C4-2B (cell line): Measurements from ENCODE around the gene METTL21C.

Experiments used
- H3K27ac ChIP-seq: fragments of 450-650 bp; 2 replicates; pipeline ENCODE4 v1.5.1; 2017
- CTCF ChIP-seq: fragments of 450-650 bp; conservative IDR thresholded peaks from 2 replicates; pipeline ENCODE4 v1.5.1; 2017; ENCODE audit warnings: mild to moderate bottlenecking
- ZFX ChIP-seq: fragments of 450-650 bp; IDR thresholded peaks from 2 replicates; pipeline ENCODE4 v1.6.1; 2017

METTL21C gene

GRCh38 chr13:102698649-102698980, 3.8 kb upstream of the METTL21C start:
- TF ChIP-seq CTCF, result no peak
- no peak for TF ChIP-seq ZFX
- no peak overlapping the region for H3K27ac ChIP-seq

GRCh38 chr13:102697929-102698648, 3.2 kb upstream of the METTL21C start:
- H3K27ac ChIP-seq, result no peak overlapping the region
- TF ChIP-seq ZFX (no peak), CTCF (no peak)

GRCh38 chr13:102697264-102697663, 2.4 kb upstream of the METTL21C start:
- TF ChIP-seq CTCF, result no peak
- no peak overlapping the region for H3K27ac ChIP-seq

- no peak overlapping the region for H3K27ac ChIP-seq
- TF ChIP-seq CTCF (no peak), ZFX (no peak)
Measured at GRCh38 chr13:102696465-102696864, 1.6 kb upstream of the METTL21C start.

- TF ChIP-seq ZFX (no peak), CTCF (no peak)
Measured at GRCh38 chr13:102693776-102694175, 1.1 kb downstream of the METTL21C start.

GRCh38 chr13:102693250-102693649, 1.6 kb downstream of the METTL21C start:
- no peak overlapping the region for H3K27ac ChIP-seq
- TF ChIP-seq ZFX (no peak), CTCF (no peak)

More at GRCh38 chr13:102693776-102694175, 1.1 kb downstream of the METTL21C start:
- no peak overlapping the region for H3K27ac ChIP-seq

- TF ChIP-seq CTCF, result no peak
- no peak for TF ChIP-seq ZFX
- H3K27ac ChIP-seq, result no peak overlapping the region
Measured at GRCh38 chr13:102692491-102692826, 2.4 kb downstream of the METTL21C start.
